HuH-7.5 (cell line): ENCODE results near the gene LBR.

ENCODE experiments used
- DNase-seq: peaks from one replicate; pipeline ENCODE4 v3.0.0; 2011; ENCODE audit warnings: low spot score

The LBR gene

DNA sequence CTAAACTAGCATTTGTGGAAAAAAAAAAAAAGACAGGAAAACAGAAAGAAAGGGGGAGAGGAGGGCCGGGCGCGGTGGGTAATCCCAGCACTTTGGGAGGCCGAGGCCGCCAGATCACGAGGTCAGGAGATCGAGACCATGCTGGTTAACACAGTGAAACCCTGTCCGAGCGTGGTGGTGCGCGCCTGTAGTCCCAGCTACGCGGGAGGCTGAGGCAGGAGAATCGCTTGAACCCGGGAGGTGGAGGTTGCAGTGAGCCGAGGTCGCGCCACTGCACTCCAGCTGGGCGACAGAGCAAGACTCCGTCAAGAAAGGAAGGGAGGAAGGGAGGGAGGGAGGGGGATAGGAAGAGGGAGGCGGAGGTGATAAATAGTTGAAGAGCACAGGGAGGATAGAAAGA is 54.7 kb downstream of the LBR start:
- DNase-seq, result no peak

DNA sequence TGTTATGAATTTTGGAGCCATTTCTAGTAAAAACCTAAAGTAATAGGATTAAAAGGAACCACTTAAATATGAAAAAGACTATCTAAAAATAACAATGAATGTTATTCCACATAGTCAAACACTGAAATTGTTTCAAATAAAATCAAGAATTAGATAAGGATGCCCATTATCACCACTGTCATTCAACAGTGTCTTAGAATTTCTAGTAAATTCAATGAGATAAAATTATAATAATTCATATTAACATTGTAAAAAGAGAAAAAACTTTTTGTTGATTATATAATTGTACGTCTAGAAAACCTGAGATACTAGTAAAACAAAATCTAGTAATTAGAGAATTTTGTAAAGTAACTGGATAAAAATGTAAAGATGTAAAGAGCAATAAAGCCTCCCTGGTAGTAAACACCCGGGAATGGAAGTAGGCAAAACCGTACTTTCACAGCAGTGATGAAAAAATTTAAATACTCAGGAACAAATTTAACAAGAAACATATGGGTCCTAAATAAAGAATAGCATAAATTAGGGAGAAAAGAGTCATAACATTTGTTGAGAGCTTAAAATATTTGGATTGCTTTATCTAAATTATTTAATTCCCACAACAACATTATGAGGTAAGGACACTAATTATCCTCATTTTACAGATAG is 56.4 kb downstream of the LBR start:
- no peak for DNase-seq

DNA sequence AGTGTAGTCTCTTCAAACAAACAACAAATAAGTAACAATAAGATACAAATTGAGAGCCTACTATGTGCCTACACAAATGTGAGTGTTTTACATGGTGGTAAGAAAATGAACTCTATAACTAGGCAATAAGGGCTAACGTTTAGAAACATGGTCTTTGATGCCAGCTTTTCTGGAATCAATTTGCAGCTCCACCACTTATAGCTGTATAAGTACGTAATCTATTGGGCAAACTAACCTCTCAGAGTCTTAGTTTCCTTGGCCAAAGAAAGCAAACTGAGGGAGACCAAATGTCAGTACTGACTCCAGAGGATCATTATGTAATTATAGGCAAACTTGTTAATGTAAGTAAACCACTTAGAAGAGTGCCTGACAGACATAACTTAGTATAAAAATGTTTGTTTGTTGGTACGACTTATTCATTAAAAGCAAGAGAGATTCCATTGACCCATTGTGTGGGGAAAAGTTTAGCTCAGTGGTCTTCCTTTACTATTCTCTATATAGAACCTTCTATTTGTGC is 59.7 kb downstream of the LBR start:
- DNase-seq, result no peak

DNA sequence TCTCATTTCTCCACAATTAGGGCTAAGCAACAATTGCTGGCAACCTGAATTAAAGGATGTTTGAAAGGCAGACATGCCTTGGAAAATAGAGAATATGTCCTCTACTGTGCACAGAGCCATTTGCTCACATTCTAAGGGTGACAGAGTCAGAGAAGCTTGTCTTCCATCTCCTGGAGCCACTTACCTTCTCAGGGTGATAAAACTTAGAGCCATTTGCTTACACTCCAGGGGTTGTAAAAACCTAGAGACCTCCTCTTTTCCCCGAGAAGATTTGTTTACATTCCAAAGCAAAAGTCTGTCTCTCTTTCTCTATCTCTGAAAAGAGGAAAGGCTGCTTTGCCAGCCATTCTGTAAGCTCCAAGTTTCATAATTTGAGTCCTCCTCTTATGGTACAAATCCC is 61.3 kb downstream of the LBR start:
- DNase-seq, result no peak

DNA sequence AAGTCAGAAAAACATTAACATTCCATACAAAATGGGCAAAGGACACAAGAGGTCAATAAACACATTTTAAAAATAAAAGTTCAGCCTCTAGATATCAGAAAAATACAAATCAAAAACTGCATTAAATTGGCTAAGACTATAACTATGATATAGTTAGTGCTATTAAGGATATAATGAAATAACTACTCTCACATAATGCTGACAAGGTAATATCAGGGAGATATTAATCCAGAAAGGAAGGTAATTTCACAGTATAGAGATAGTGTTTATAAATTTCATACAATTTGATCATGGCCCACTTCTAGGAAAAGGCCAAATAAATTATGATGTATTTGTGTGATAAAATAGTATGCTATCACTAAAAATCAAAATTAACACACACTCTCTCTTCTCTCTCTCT is 61.8 kb downstream of the LBR start:
- no peak for DNase-seq

DNA sequence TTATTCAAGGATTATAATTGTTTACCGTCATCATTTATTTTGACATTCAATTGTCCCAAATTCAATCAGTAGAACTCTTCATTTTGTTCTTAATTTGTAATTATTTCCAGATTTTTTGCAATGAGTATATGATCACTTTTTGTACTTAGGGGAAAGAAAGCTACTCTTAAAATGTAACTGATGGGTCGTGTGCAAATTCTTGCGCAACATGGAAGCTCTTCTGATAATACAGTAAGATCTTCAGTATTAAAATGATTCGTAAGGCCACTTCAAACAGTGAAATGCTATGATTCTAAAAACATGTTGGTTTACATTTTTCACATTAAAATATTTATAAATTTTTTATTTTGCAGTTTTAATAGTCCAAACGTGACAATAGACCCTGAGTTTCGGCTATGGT is 63.4 kb downstream of the LBR start:
- no peak for DNase-seq

DNA sequence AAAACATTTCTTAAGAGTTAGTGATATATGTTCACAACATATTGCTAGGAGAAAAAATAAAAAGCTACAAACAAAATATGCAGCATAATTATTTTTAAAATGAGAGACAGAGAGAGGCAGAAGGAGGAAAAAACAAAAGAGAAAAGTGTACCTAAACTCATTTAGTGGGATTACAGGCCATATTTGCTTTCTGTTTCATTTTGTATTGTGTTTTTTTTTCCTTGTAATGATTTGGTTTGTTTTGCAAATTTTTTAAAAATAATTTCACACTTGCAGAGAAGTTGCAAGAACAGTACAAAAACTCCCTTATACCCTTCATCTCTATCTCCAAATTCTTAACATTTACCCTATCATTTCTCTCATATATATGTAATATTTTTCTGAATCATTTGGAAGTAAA is 65.0 kb downstream of the LBR start:
- no peak for DNase-seq

DNA sequence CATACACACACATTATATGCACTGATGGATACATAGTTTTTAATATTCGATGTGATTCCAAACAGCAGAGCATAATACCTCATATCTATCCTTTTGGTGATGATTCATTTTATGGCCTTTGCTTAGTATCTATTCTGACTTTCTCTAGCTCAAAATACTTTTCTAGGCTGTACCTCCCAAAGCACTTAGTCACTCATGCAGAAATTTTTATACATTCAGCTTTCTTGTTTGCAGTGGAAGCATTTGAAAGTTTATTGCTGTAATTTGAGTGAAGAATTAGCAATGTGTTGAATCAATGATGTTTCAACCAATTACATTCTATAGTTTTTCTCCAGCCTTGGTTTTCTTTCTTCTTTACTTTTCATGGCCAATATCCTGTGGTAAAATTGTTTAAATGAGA is 66.7 kb downstream of the LBR start:
- no peak for DNase-seq

DNA sequence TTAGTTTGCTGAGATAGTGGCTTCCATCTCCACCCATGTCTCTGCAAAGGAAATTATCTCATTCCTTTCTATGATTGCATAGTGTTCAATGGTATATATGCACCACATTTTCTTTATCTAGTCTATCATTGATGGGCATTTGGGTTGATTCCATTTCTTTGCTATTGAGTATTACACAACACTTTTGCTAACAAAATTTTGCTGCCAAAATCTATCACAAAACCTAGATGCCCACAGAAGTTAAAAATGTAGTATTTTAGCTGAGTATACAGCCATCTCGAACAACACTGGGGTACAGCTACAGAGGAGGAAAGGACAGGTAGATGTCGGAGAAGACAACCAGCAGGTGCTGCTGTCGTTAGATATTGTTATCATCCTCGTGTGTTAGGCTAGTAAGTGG is 67.7 kb downstream of the LBR start:
- DNase-seq, result no peak

DNA sequence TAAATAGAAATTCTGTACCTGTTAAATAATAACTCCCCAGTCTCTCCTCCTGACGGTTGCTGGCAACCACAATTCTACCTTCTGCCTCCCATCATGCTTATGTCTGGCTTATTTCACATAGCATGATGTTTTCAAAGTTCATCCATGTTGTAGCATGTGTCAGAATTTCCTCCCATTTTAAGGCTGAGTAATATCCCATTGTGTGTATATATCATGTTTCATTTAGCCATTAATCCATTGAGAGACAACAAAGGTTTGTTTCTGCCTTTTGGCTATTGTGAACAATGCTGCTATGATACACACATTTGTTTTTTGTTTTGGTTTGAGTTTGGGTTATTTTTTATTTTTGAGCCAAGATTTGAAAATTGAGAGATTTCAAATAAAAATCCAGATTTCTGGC is 72.0 kb downstream of the LBR start:
- DNase-seq, result no peak

DNA sequence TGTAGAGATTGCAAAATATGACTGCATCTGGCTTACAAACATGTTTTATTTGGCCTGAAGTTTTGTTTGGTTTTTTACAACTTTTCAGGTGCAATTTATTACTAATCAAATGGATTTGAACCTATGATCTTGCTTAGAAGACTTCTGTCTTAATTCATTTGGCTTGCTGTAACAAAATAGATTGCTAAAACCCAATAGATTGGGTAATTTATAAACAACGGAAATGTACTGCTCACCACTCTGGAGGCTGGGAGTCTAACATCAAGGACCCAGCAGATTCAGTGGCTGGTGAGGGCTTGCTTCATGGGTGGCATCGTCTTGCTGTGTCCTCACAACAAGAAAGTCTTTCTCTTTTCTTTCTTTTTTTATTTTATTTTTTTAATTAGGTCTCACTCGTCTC is 72.9 kb downstream of the LBR start:
- no peak for DNase-seq
